K562 (cell line): ENCODE results near the gene SRP72. TPM values are rescaled to one million over a fixed set of nuclear protein-coding genes. Genes with fewer than 3 reads are reported as not detected.

Experiments
- ARID3A ChIP-seq: IDR thresholded peaks from 2 replicates; pipeline ENCODE4 v1.6.1; 2012; ENCODE audit warnings: low read depth, low read length, improper control_type of control experiment, borderline replicate concordance
- BRD9 ChIP-seq: fragments of 450-650 bp; IDR thresholded peaks from 2 replicates; pipeline ENCODE4 v1.6.1; 2018; ENCODE audit warnings: low read depth; ENCODE audit not compliant: partially characterized antibody
- CBFB ChIP-seq: sonication (generic); formaldehyde crosslinking; IDR thresholded peaks from 2 replicates; pipeline ENCODE4 v1.4.0; 2020; ENCODE audit warnings: mild to moderate bottlenecking, missing genetic modification reagents
- FIP1L1 ChIP-seq: fragments of 200-400 bp; formaldehyde crosslinking; IDR thresholded peaks from 2 replicates; pipeline ENCODE4 v1.6.1; 2018; ENCODE audit warnings: mild to moderate bottlenecking, low read depth, low read length; ENCODE audit not compliant: poor library complexity, severe bottlenecking
- FOS ChIP-seq: IDR thresholded peaks from 3 replicates; pipeline ENCODE4 v1.6.1; 2011; ENCODE audit not compliant: insufficient read length; ENCODE audit errors: extremely low read depth
- HMG20A ChIP-seq: fragments of 450-650 bp; formaldehyde crosslinking; conservative IDR thresholded peaks from 2 replicates; pipeline ENCODE4 v1.4.0; 2020; ENCODE audit warnings: mild to moderate bottlenecking, mixed read lengths
- ILK ChIP-seq: fragments of 450-650 bp; IDR thresholded peaks from 2 replicates; pipeline ENCODE4 v1.6.1; 2016; ENCODE audit warnings: missing genetic modification characterization, low read depth, mild to moderate bottlenecking, missing compliant biosample characterization, moderate library complexity, borderline replicate concordance
- NFXL1 ChIP-seq: fragments of 450-650 bp; formaldehyde crosslinking; IDR thresholded peaks from 2 replicates; pipeline ENCODE4 v1.4.0; 2021; ENCODE audit warnings: mild to moderate bottlenecking
- NFYB ChIP-seq: IDR thresholded peaks from 2 replicates; pipeline ENCODE4 v1.6.1; 2011; ENCODE audit warnings: mild to moderate bottlenecking, moderate library complexity; ENCODE audit not compliant: insufficient read length; ENCODE audit errors: extremely low read depth
- PHB ChIP-seq: fragments of 250-450 bp; sonication (Bioruptor Pico); IDR thresholded peaks from 2 replicates; pipeline ENCODE4 v1.5.0; 2021
- PML ChIP-seq: IDR thresholded peaks from 2 replicates; pipeline ENCODE4 v1.6.1; 2012; ENCODE audit warnings: low read length, inconsistent platforms
- PRMT5 ChIP-seq: sonication (generic); formaldehyde crosslinking; IDR thresholded peaks from 2 replicates; pipeline ENCODE4 v1.5.0; 2020; ENCODE audit warnings: missing genetic modification reagents
- PTRF ChIP-seq: fragments of 450-650 bp; IDR thresholded peaks from 2 replicates; pipeline ENCODE4 v1.6.1; 2016; ENCODE audit warnings: mild to moderate bottlenecking, missing genetic modification characterization, missing compliant biosample characterization
- RAD51 ChIP-seq: fragments of 450-650 bp; IDR thresholded peaks from 2 replicates; pipeline ENCODE4 v1.7.1; 2016; ENCODE audit warnings: low read depth, mild to moderate bottlenecking, borderline replicate concordance
- RBM17 ChIP-seq: fragments of 200-400 bp; formaldehyde crosslinking; IDR thresholded peaks from 2 replicates; pipeline ENCODE4 v1.6.1; 2017; ENCODE audit warnings: low read depth, mild to moderate bottlenecking, low read length, borderline replicate concordance
- RHOXF2B ChIP-seq: fragments of 250-450 bp; sonication (Bioruptor Pico); conservative IDR thresholded peaks from 2 replicates; pipeline ENCODE4 v1.5.1; 2021
- SNRNP70 ChIP-seq: fragments of 200-400 bp; formaldehyde crosslinking; optimal IDR thresholded peaks from 2 replicates; pipeline ENCODE3; 2017; ENCODE audit warnings: low read depth, low read length
- TOE1 ChIP-seq, 2 experiments: fragments of 450-650 bp in 1 of 2; sonication (generic) in 1 of 2; formaldehyde crosslinking in 1 of 2; IDR thresholded peaks; 2 replicates each; pipeline versions ENCODE4 v1.7.1 to v1.8.0; 2016 to 2022; ENCODE audit warnings: borderline replicate concordance in 2 of 2, mild to moderate bottlenecking in 2 of 2, antibody characterized with exemption in 1 of 2, inconsistent platforms in 1 of 2, low read depth in 1 of 2, missing genetic modification reagents in 1 of 2, moderate library complexity in 1 of 2
- ZNF146 ChIP-seq: IDR thresholded peaks from one replicate; pipeline ENCODE4 v1.6.1; 2018; ENCODE audit warnings: missing compliant biosample characterization; ENCODE audit not compliant: unreplicated experiment
- ZNF174 ChIP-seq: fragments of 250-450 bp; sonication (Bioruptor Pico); IDR thresholded peaks from 2 replicates; pipeline ENCODE4 v1.4.0; 2020; ENCODE audit warnings: mild to moderate bottlenecking
- ZNF24 ChIP-seq: fragments of 450-650 bp; IDR thresholded peaks from 2 replicates; pipeline ENCODE4 v1.6.1; 2016
- ZNF311 ChIP-seq: fragments of 250-450 bp; sonication (Bioruptor Pico); IDR thresholded peaks from 2 replicates; pipeline ENCODE4 v1.4.0; 2020; ENCODE audit warnings: mild to moderate bottlenecking, moderate library complexity
- ZNF384 ChIP-seq: IDR thresholded peaks from 2 replicates; pipeline ENCODE4 v1.6.1; 2012; ENCODE audit warnings: low read depth, low read length, improper control_type of control experiment
- ZNF431 ChIP-seq: sonication (generic); formaldehyde crosslinking; IDR thresholded peaks from 2 replicates; pipeline ENCODE4 v1.8.0; 2022; ENCODE audit warnings: mild to moderate bottlenecking, missing genetic modification reagents
- ZNF57 ChIP-seq: fragments of 450-650 bp; formaldehyde crosslinking; IDR thresholded peaks from 2 replicates; pipeline ENCODE4 v1.4.0; 2020; ENCODE audit warnings: mild to moderate bottlenecking, moderate library complexity
- ZNF639 ChIP-seq, 2 experiments: fragments of 200-800 bp in 1 of 2; sonication (Bioruptor generic) in 1 of 2; sonication (generic) in 1 of 2; formaldehyde crosslinking in 1 of 2; IDR thresholded peaks in 1 of 2; conservative IDR thresholded peaks in 1 of 2; 2 replicates each; pipeline versions ENCODE4 v1.5.0 to v1.6.1; 2016 to 2020; ENCODE audit warnings: missing compliant biosample characterization in 1 of 2, missing genetic modification characterization in 1 of 2, missing genetic modification reagents in 1 of 2
- ZNF699 ChIP-seq: fragments of 250-450 bp; sonication (Bioruptor Pico); IDR thresholded peaks from 2 replicates; pipeline ENCODE4 v1.8.0; 2021; ENCODE audit warnings: mild to moderate bottlenecking, moderate library complexity; ENCODE audit not compliant: insufficient replicate concordance
- polyA plus RNA-seq, 8 experiments: library from polyadenylated mRNA; depleted of rRNA in 4 of 8; stranded (reverse) in 5 of 8; unstranded in 3 of 8; fragments of >200 nt; fragmentation: Nextera tagmentation in 2 of 8; fragmentation: Illumina TruSeq in 1 of 8; extraction: Ambion mirVana in 2 of 8; extraction: Trizol in 1 of 8; gene quantifications; 2 replicates each; pipeline versions ENCODE4 v1.2.1 to v1.2.3, GENCODE V29; 2011 to 2014; ENCODE audit warnings: inconsistent platforms in 1 of 8, missing spikeins in 1 of 8
- total RNA-seq, 7 experiments: library from RNA; depleted of rRNA in 6 of 7; stranded (reverse); fragments of >200 nt in 6 of 7; fragmentation: Illumina TruSeq in 2 of 7; extraction: Trizol in 2 of 7; gene quantifications; 2 replicates each; pipeline versions ENCODE4 v1.2.1 to v1.2.3, GENCODE V29; 2011 to 2021; ENCODE audit warnings: low replicate concordance in 1 of 7

The SRP72 gene
- total and polyA plus RNA-seq, 9 of the 15 experiments (the other 6 are each of a cell fraction or from before 2014, with no cell fraction given) = 124 to 341 (median 202) TPM

- TF ChIP-seq NFXL1 = no peak
- TF ChIP-seq ZNF311 (CRISPR knock-in tag) = no peak
- no peak for TF ChIP-seq PHB
- no peak for TF ChIP-seq ZNF384
- no peak for TF ChIP-seq PTRF (tag)
- no peak for TF ChIP-seq RBM17
- TF ChIP-seq ZNF699 = no peak
- TF ChIP-seq PML = peak; percentile 57; the same call in 1 of the 2 replicates
- TF ChIP-seq SNRNP70 = no peak
- TF ChIP-seq HMG20A (CRISPR knock-in tag) = no peak
- TF ChIP-seq ZNF639 (CRISPR knock-in tag; conservative IDR thresholded peaks at IDR 0.05 in 1 of 2, IDR thresholded peaks at IDR 0.05 in 1 of 2) = peak in 1 of 2 experiments; percentile 79; a peak in 2 of 4 replicates
- no peak; the same call in 1 of the 2 replicates for TF ChIP-seq ZNF24
- TF ChIP-seq ZNF431 (CRISPR knock-in tag) = peak; percentile 70; the same call in 1 of the 2 replicates
- no peak for TF ChIP-seq ARID3A
- TF ChIP-seq FIP1L1 = peak; percentile 69
- no peak; the same call in 1 of the 2 replicates for TF ChIP-seq RAD51
- TF ChIP-seq BRD9 = peak; percentile 23
- TF ChIP-seq NFYB = no peak
- TF ChIP-seq RHOXF2B (CRISPR knock-in tag) = no peak
- no peak for TF ChIP-seq CBFB (CRISPR knock-in tag)
- TF ChIP-seq ZNF174 (CRISPR knock-in tag) = no peak
- TF ChIP-seq PRMT5 (CRISPR knock-in tag) = no peak
- no peak for TF ChIP-seq ILK (tag)
- TF ChIP-seq TOE1 (IDR thresholded peaks at IDR 0.05; ENCODE audit: borderline replicate concordance) = peak; percentile 80
- TF ChIP-seq TOE1 (CRISPR knock-in tag; IDR thresholded peaks at IDR 0.05; ENCODE audit: borderline replicate concordance, low read depth) = no peak; the same call in 1 of the 2 replicates
- TF ChIP-seq FOS = no peak
- TF ChIP-seq ZNF146 (CRISPR knock-in tag) = no peak
- TF ChIP-seq ZNF57 (CRISPR knock-in tag) = no peak
These were observed 32.1 kb upstream of the SRP72 start, which contains the start of gene PPAT (continued) for GRCh38 chr4:56435140-56435926.
